BLaER1 treated with 17β-estradiol and CSF1 and Interleukin-3, amounts not matched to agents 10 nM and 100 nM (cell line): Measurements from ENCODE around the gene PNPLA7.
"Not testable (repeated sequence)": the region's sequence is repeated elsewhere in the genome, so short reads cannot be mapped to it uniquely, and the experiment has no call there.

Experiments used
- H3K27ac ChIP-seq, 11 experiments: shearing (Covaris generic); formaldehyde crosslinking; 2 replicates each; pipeline ENCODE4 v1.8.1; 2022
- H3K27me3 ChIP-seq, 11 experiments: shearing (Covaris generic); formaldehyde crosslinking; 2 replicates each; pipeline ENCODE4 v1.8.1; 2022
- H3K36me3 ChIP-seq, 11 experiments: shearing (Covaris generic); formaldehyde crosslinking; 2 replicates each; pipeline ENCODE4 v1.8.1; 2022
- H3K4me1 ChIP-seq, 10 experiments: shearing (Covaris generic); formaldehyde crosslinking; 2 replicates each; pipeline ENCODE4 v1.8.1; 2022
- H3K4me2 ChIP-seq, 11 experiments: shearing (Covaris generic); formaldehyde crosslinking; 2 replicates each; pipeline ENCODE4 v1.8.1; 2022
- H3K4me3 ChIP-seq, 10 experiments: shearing (Covaris generic); formaldehyde crosslinking; 2 replicates each; pipeline ENCODE4 v1.8.1; 2022
- H3K9ac ChIP-seq, 11 experiments: shearing (Covaris generic); formaldehyde crosslinking; 2 replicates each; pipeline ENCODE4 v1.8.1; 2022
- H3K9me3 ChIP-seq, 11 experiments: shearing (Covaris generic); formaldehyde crosslinking; replicated peaks in 1 of 11; 2 replicates each; pipeline ENCODE4 v1.8.1; 2022
- H4K20me1 ChIP-seq, 11 experiments: shearing (Covaris generic); formaldehyde crosslinking; 2 replicates each; pipeline ENCODE4 v1.8.1; 2022
- Cebpa-rat ChIP-seq, 11 experiments: shearing (Covaris generic); IDR thresholded peaks; 2 replicates each; pipeline ENCODE4 v1.8.1; 2022

The PNPLA7 gene

DNA sequence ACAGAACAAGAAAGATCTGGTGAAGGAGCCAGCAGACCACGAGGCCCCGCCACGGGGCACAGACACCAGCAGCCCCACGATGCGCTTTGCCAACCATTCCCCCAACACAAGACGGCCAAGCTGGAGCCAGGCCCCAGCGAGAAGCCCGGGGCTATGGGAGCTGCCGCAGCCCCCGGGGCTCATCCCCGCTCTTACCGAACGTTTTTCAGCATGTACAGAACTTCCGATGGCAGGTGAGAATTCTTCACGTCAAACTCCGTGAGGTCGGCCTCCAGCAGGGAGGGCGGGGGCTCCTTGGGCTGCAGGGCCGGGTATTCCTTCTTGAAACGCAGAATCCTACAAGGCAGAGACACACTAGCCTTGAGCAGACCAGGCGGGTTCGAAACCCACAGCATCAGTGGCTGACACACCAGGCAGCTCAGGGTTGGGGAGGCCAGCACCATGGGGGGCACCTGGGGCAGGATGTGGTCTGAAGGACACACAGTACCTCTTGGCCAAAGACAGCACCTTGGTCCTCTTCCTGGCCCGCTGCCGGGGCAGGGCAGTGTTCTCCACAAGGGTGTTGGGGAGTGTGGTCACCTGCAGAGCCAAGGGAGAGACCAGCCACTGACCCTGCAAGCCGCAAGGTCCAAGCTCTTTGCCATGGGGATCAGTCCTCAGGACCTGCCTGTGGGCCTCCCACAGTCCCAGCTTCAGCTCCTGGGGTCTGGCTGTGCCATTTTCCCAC is 6.8 kb downstream of the PNPLA7 start:
- peaks cover 85 to 98% (median 94%) of the 10 kb centered on the region in 10 experiments for H3K4me1 ChIP-seq
- no peak for TF ChIP-seq Cebpa-rat (IDR thresholded peaks at IDR 0.05)
- H3K27me3 ChIP-seq = no peaks in the 10 kb centered on the region
- H3K36me3 ChIP-seq = peaks cover 0 to 29% (median 11%) of the 10 kb centered on the region in 11 experiments; a peak in 16 of 22 replicates
- peak overlapping the region in 3 of 11 experiments; percentile 28 to 43 (median 29); a peak in 2 of 22 replicates for H3K27ac ChIP-seq
- H3K9ac ChIP-seq = peak overlapping the region in 3 of 11 experiments; percentile 17 to 36 (median 18); a peak in 4 of 22 replicates
- H4K20me1 ChIP-seq = peaks cover 0 to 10% (median 0%) of the 10 kb centered on the region in 11 experiments; a peak in 1 of 22 replicates
- no peak overlapping the region for H3K4me3 ChIP-seq
- H3K9me3 ChIP-seq = peaks cover 4 to 30% (median 18%) of the 10 kb centered on the region in 11 experiments; a peak in 18 of 22 replicates
- peak overlapping the region; percentile 62 to 90 (median 82); a peak in 21 of 22 replicates for H3K4me2 ChIP-seq

DNA sequence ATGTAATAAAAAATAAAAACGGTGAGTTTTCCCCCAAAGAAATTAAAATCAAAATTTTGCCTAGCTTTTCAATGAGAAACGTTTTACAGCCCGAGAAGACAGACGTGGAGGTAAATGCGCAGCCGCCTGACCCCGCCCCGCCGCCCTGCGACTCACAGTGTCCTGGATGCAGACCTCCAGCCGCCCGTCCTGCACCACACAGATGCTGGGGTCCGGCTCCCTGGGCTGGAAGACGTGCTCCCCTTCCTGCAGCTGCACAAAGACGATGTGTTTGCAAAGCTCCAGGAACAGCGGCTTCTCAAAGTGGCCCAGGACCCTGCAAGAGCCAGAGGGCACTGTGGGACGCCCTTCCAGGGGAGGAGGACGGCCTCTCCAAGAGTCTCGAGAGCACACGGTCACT is 7.7 kb downstream of the PNPLA7 start:
- Histone ChIP-seq H3K27me3 (no peaks in the 10 kb centered on the region), H3K4me3 (no peak overlapping the region), H3K4me1 (peaks cover 77 to 98% (median 94%) of the 10 kb centered on the region in 10 experiments), H3K36me3 (peaks cover 6 to 36% (median 20%) of the 10 kb centered on the region in 11 experiments; a peak in 17 of 22 replicates), H4K20me1 (peaks cover 0 to 3% (median 0%) of the 10 kb centered on the region in 11 experiments; a peak in 1 of 22 replicates), H3K4me2 (peak overlapping the region; percentile 62 to 90 (median 82); a peak in 20 of 22 replicates), H3K9me3 (peaks cover 5 to 40% (median 27%) of the 10 kb centered on the region in 11 experiments; a peak in 18 of 22 replicates), H3K27ac (no peak overlapping the region), H3K9ac (no peak overlapping the region; a peak in 1 of 22 replicates)
- TF ChIP-seq Cebpa-rat (IDR thresholded peaks at IDR 0.05) = no peak

DNA sequence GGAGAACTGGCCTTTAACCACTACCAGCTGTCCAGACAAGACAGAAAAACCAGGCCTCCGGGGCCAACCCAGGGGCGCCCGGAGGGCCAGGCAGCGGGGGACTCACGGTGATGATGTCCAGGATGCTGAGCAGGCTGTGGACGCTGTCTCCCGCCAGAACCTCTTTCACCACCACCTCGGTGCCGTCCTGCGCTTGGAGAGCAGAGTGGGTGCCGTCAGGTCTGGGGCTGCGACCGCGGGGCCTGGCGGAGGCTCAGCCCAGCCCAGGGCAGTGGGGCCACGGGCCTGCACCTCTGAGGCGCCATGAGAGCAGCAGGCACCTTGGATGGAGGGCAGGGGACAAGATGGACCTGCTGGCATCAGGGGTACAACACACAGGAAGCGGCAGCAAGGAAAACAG is 9.7 kb downstream of the PNPLA7 start:
- Histone ChIP-seq H3K9me3 (peaks cover 8 to 47% (median 39%) of the 10 kb centered on the region in 11 experiments; a peak in 21 of 22 replicates), H3K4me2 (peak overlapping the region; percentile 43 to 90 (median 82)), H3K4me3 (no peak overlapping the region), H3K27ac (peak overlapping the region in 4 of 11 experiments; percentile 6 to 47 (median 34); a peak in 7 of 22 replicates), H3K9ac (peak overlapping the region in 6 of 11 experiments; percentile 12 to 42 (median 34); a peak in 9 of 22 replicates), H4K20me1 (no peaks in the 10 kb centered on the region; a peak in 1 of 22 replicates), H3K27me3 (no peaks in the 10 kb centered on the region), H3K4me1 (peaks cover 74 to 94% (median 90%) of the 10 kb centered on the region in 10 experiments), H3K36me3 (peaks cover 6 to 38% (median 22%) of the 10 kb centered on the region in 11 experiments; a peak in 17 of 22 replicates)
- TF ChIP-seq Cebpa-rat (IDR thresholded peaks at IDR 0.05) = no peak

- H4K20me1 ChIP-seq = peaks cover 0 to 5% (median 0%) of the 10 kb centered on the region in 11 experiments; a peak in 1 of 22 replicates
- no peak overlapping the region for H3K9ac ChIP-seq
- H3K27me3 ChIP-seq = no peaks in the 10 kb centered on the region
- peaks cover 51 to 76% (median 67%) of the 10 kb centered on the region in 10 experiments for H3K4me1 ChIP-seq
- peak overlapping the region in 9 of 11 experiments; percentile 11 to 66 (median 38); a peak in 10 of 22 replicates for H3K4me2 ChIP-seq
- H3K4me3 ChIP-seq = peak overlapping the region in 6 of 10 experiments; percentile 6 to 43 (median 13); a peak in 5 of 20 replicates
- H3K27ac ChIP-seq = peak overlapping the region in 8 of 11 experiments; percentile 30 to 70 (median 64); a peak in 13 of 22 replicates
- H3K36me3 ChIP-seq = peaks cover 6 to 54% (median 31%) of the 10 kb centered on the region in 11 experiments; a peak in 18 of 22 replicates
- no peak for TF ChIP-seq Cebpa-rat (IDR thresholded peaks at IDR 0.05)
- peaks cover 8 to 71% (median 64%) of the 10 kb centered on the region in 11 experiments; a peak in 21 of 22 replicates for H3K9me3 ChIP-seq
Measured at GRCh38 chr9:137538058-137538457, 12.1 kb downstream of the PNPLA7 start.

- Histone ChIP-seq H3K4me1 (peaks cover 42 to 68% (median 63%) of the 10 kb centered on the region in 10 experiments), H3K4me2 (peak overlapping the region; percentile 38 to 66 (median 48); a peak in 16 of 22 replicates), H3K9me3 (peaks cover 8 to 81% (median 70%) of the 10 kb centered on the region in 11 experiments; a peak in 21 of 22 replicates), H3K4me3 (peak overlapping the region in 4 of 10 experiments; percentile 0 to 27 (median 14); a peak in 6 of 20 replicates), H3K36me3 (peaks cover 6 to 54% (median 24%) of the 10 kb centered on the region in 11 experiments; a peak in 18 of 22 replicates), H3K27ac (peak overlapping the region in 9 of 11 experiments; percentile 30 to 70 (median 64); a peak in 17 of 22 replicates), H3K9ac (peak overlapping the region in 2 of 11 experiments; percentile 21 to 45; a peak in 3 of 22 replicates)
- not testable (repeated sequence) for H3K27me3 ChIP-seq, H4K20me1 ChIP-seq
Measured at GRCh38 chr9:137536594-137537131, 13.5 kb downstream of the PNPLA7 start.

DNA sequence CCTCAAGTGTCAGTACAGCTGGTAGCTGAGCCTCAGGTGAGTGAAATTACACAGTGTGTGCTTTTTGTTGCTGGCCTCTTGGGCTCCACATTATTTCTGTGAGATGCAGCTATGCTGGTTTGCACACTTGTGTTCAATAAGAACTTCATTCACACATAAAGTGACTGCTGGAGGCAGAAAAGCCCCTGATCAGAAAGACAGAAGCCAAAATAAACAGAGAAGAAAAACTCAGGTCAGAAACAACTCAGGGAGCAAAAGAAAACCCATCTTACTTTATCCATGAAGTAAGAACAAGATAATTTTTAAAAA is 15.1 kb downstream of the PNPLA7 start:
- Histone ChIP-seq H3K27ac (no peak overlapping the region; a peak in 1 of 22 replicates), H3K9me3 (peaks cover 8 to 80% (median 70%) of the 10 kb centered on the region in 11 experiments; a peak in 21 of 22 replicates), H3K4me1 (peaks cover 42 to 68% (median 63%) of the 10 kb centered on the region in 10 experiments), H3K9ac (no peak overlapping the region), H3K27me3 (no peaks in the 10 kb centered on the region), H3K4me2 (no peak overlapping the region), H4K20me1 (peaks cover 0 to 10% (median 0%) of the 10 kb centered on the region in 11 experiments; a peak in 1 of 22 replicates), H3K36me3 (peaks cover 6 to 47% (median 19%) of the 10 kb centered on the region in 11 experiments; a peak in 18 of 22 replicates), H3K4me3 (peak overlapping the region in 5 of 10 experiments; percentile 10 to 39 (median 30); a peak in 7 of 20 replicates)
- TF ChIP-seq Cebpa-rat (IDR thresholded peaks at IDR 0.05) = no peak

GRCh38 chr9:137534256-137535119 is 15.7 kb downstream of the PNPLA7 start:
- H3K4me3 ChIP-seq = peak overlapping the region in 6 of 10 experiments; percentile 10 to 39 (median 30); a peak in 7 of 20 replicates
- no peak for TF ChIP-seq Cebpa-rat (IDR thresholded peaks at IDR 0.05)
- no peak overlapping the region for H3K27ac ChIP-seq
- no peak overlapping the region for H3K4me2 ChIP-seq
- H3K27me3 ChIP-seq = no peaks in the 10 kb centered on the region
- H3K9me3 ChIP-seq = peaks cover 8 to 74% (median 70%) of the 10 kb centered on the region in 11 experiments; a peak in 21 of 22 replicates
- H3K4me1 ChIP-seq = peaks cover 41 to 68% (median 63%) of the 10 kb centered on the region in 10 experiments
- H3K36me3 ChIP-seq = peaks cover 6 to 42% (median 16%) of the 10 kb centered on the region in 11 experiments; a peak in 18 of 22 replicates
- H3K9ac ChIP-seq = no peak overlapping the region
- H4K20me1 ChIP-seq = peaks cover 0 to 10% (median 0%) of the 10 kb centered on the region in 11 experiments; a peak in 1 of 22 replicates

DNA sequence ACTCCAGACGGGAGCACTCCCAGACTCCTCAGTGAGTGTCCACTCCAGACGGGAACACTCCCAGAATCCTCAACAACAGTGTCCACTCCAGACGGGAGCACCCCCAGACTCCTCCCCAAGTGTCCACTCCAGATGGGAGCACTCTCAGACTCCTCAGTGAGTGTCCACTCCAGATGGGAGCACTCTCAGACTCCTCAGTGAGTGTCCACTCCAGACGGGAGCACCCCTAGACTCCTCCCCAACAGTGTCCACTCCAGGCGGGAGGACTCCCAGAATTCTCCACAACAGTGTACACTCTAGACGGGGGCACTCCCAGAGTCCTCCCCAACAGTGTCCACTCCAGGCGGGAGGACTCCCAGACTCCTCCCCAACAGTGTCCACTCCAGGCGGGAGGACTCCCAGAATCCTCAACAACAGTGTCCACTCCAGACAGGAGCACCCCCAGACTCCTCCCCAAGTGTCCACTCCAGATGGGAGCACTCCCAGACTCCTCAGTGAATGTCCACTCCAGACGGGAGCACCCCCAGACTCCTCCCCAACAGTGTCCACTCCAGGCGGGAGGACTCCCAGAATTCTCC is 17.2 kb downstream of the PNPLA7 start:
- Histone ChIP-seq H3K36me3 (peaks cover 2 to 27% (median 6%) of the 10 kb centered on the region in 11 experiments; a peak in 16 of 22 replicates), H3K4me2 (peak overlapping the region in 5 of 11 experiments; percentile 73 to 88 (median 79); a peak in 7 of 22 replicates), H3K9me3 (peaks cover 8 to 59% (median 55%) of the 10 kb centered on the region in 11 experiments; a peak in 21 of 22 replicates), H3K4me1 (peaks cover 43 to 73% (median 64%) of the 10 kb centered on the region in 10 experiments)
- H3K27me3 ChIP-seq, H3K27ac ChIP-seq, H3K9ac ChIP-seq, H3K4me3 ChIP-seq, H4K20me1 ChIP-seq: not testable (repeated sequence)
